K562 (cell line): ENCODE data around the gene SELENOI. TPM values are rescaled to one million over a fixed set of nuclear protein-coding genes. Genes with fewer than 3 reads are reported as not detected.
A peak's percentile ranks its signal among the peaks of the same experiment; 100 is the strongest.

Experiments used
- CAMTA2 ChIP-seq: fragments of 250-450 bp; sonication (Bioruptor Pico); conservative IDR thresholded peaks from 2 replicates; pipeline ENCODE4 v1.5.1; 2022
- CREBBP ChIP-seq: IDR thresholded peaks from one replicate; pipeline ENCODE4 v1.6.1; 2012; ENCODE audit warnings: low read depth, mild to moderate bottlenecking, control low read depth, inconsistent platforms, low read length
- HBP1 ChIP-seq: fragments of 450-650 bp; formaldehyde crosslinking; IDR thresholded peaks from 2 replicates; pipeline ENCODE4 v1.4.0; 2022; ENCODE audit warnings: missing genetic modification characterization
- RBM25 ChIP-seq: fragments of 200-400 bp; formaldehyde crosslinking; IDR thresholded peaks from 2 replicates; pipeline ENCODE4 v1.6.1; 2018; ENCODE audit warnings: low read length, low read depth, moderate library complexity; ENCODE audit not compliant: severe bottlenecking
- SMARCB1 ChIP-seq: IDR thresholded peaks from 2 replicates; pipeline ENCODE4 v1.6.1; 2011; ENCODE audit warnings: improper control_type of control experiment, low read depth; ENCODE audit not compliant: insufficient read length
- SREBF1 ChIP-seq: fragments of 150-350 bp; IDR thresholded peaks from 2 replicates; pipeline ENCODE4 v1.6.1; 2014; ENCODE audit warnings: antibody characterized with exemption, low read depth, low read length, borderline replicate concordance
- YY1 ChIP-seq, 3 experiments: IDR thresholded peaks; 2 replicates each; pipeline ENCODE4 v1.6.1; 2011; ENCODE audit warnings: low read length in 2 of 3, mild to moderate bottlenecking in 2 of 3, moderate library complexity in 2 of 3, borderline replicate concordance in 1 of 3, control low read depth in 1 of 3, low read depth in 1 of 3; ENCODE audit not compliant: insufficient read depth in 3 of 3, insufficient replicate concordance in 2 of 3, control insufficient read depth in 1 of 3, insufficient read length in 1 of 3; ENCODE audit errors: extremely low read depth in 1 of 3
- ZNF407 ChIP-seq: fragments of 450-650 bp; IDR thresholded peaks from 2 replicates; pipeline ENCODE4 v1.6.1; 2016; ENCODE audit warnings: low read depth
- polyA plus RNA-seq, 8 experiments: library from polyadenylated mRNA; depleted of rRNA in 4 of 8; stranded (reverse) in 5 of 8; unstranded in 3 of 8; fragments of >200 nt; fragmentation: Nextera tagmentation in 2 of 8; fragmentation: Illumina TruSeq in 1 of 8; extraction: Ambion mirVana in 2 of 8; extraction: Trizol in 1 of 8; gene quantifications; 2 replicates each; pipeline versions ENCODE4 v1.2.1 to v1.2.3, GENCODE V29; 2011 to 2014; ENCODE audit warnings: inconsistent platforms in 1 of 8, missing spikeins in 1 of 8
- total RNA-seq, 7 experiments: library from RNA; depleted of rRNA in 6 of 7; stranded (reverse); fragments of >200 nt in 6 of 7; fragmentation: Illumina TruSeq in 2 of 7; extraction: Trizol in 2 of 7; gene quantifications; 2 replicates each; pipeline versions ENCODE4 v1.2.1 to v1.2.3, GENCODE V29; 2011 to 2021; ENCODE audit warnings: low replicate concordance in 1 of 7
- TF ChIP-seq, protein P1 (sequence below): fragments of 450-650 bp; IDR thresholded peaks from 2 replicates; pipeline ENCODE4 v1.6.1; 2017; ENCODE audit warnings: antibody characterized with exemption, mild to moderate bottlenecking
- TF ChIP-seq, protein P2 (sequence below): fragments of 450-650 bp; IDR thresholded peaks from 2 replicates; pipeline ENCODE4 v1.7.0; 2016; ENCODE audit warnings: borderline replicate concordance

Gene SELENOI
- total and polyA plus RNA-seq, 9 of the 15 experiments (the other 6 are each of a cell fraction or from before 2014, with no cell fraction given) = 9.6 to 46.9 (median 24.4) TPM

DNA sequence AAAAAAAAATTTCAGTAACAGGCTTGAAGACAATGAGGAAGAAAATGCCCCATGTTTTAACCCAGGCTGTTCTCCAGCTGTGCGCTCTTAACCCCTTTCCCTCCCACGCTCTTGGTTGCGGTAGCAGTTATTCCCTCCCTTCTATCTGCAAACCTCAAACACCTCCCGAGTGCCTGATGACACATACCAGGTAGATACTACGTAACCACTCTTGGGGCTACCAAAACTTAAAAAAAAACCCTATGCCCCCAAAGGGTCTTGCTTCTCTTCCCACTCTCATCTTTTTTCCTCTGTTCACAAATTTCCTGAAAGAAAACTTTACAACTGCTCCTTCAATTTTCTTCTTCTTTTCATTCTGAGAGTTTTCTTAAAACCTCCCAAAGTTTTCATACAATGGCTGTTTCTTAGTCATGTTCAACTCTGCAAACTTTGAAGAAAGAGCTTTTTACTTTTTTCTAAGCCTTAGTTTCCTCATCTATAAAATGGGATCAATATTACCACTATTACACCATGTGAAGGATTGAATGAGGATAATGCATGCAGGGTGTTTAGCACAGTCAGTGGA is 50.9 kb downstream of the SELENOI start (continued):
- TF ChIP-seq, protein P1, sequence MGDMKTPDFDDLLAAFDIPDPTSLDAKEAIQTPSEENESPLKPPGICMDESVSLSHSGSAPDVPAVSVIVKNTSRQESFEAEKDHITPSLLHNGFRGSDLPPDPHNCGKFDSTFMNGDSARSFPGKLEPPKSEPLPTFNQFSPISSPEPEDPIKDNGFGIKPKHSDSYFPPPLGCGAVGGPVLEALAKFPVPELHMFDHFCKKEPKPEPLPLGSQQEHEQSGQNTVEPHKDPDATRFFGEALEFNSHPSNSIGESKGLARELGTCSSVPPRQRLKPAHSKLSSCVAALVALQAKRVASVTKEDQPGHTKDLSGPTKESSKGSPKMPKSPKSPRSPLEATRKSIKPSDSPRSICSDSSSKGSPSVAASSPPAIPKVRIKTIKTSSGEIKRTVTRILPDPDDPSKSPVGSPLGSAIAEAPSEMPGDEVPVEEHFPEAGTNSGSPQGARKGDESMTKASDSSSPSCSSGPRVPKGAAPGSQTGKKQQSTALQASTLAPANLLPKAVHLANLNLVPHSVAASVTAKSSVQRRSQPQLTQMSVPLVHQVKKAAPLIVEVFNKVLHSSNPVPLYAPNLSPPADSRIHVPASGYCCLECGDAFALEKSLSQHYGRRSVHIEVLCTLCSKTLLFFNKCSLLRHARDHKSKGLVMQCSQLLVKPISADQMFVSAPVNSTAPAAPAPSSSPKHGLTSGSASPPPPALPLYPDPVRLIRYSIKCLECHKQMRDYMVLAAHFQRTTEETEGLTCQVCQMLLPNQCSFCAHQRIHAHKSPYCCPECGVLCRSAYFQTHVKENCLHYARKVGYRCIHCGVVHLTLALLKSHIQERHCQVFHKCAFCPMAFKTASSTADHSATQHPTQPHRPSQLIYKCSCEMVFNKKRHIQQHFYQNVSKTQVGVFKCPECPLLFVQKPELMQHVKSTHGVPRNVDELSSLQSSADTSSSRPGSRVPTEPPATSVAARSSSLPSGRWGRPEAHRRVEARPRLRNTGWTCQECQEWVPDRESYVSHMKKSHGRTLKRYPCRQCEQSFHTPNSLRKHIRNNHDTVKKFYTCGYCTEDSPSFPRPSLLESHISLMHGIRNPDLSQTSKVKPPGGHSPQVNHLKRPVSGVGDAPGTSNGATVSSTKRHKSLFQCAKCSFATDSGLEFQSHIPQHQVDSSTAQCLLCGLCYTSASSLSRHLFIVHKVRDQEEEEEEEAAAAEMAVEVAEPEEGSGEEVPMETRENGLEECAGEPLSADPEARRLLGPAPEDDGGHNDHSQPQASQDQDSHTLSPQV = no peak
- no peak for TF ChIP-seq HBP1 (CRISPR knock-in tag)
- TF ChIP-seq CAMTA2 (CRISPR knock-in tag) = no peak
- no peak for TF ChIP-seq SMARCB1
- TF ChIP-seq, protein P2, sequence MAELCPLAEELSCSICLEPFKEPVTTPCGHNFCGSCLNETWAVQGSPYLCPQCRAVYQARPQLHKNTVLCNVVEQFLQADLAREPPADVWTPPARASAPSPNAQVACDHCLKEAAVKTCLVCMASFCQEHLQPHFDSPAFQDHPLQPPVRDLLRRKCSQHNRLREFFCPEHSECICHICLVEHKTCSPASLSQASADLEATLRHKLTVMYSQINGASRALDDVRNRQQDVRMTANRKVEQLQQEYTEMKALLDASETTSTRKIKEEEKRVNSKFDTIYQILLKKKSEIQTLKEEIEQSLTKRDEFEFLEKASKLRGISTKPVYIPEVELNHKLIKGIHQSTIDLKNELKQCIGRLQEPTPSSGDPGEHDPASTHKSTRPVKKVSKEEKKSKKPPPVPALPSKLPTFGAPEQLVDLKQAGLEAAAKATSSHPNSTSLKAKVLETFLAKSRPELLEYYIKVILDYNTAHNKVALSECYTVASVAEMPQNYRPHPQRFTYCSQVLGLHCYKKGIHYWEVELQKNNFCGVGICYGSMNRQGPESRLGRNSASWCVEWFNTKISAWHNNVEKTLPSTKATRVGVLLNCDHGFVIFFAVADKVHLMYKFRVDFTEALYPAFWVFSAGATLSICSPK = no peak
- TF ChIP-seq CREBBP = no peak
- no peak for TF ChIP-seq ZNF407
- peak; percentile 83 for TF ChIP-seq RBM25
- no peak for TF ChIP-seq SREBF1
- TF ChIP-seq YY1 (IDR thresholded peaks at IDR 0.05; ENCODE audit: borderline replicate concordance in 1 of 3, control insufficient read depth in 1 of 3, extremely low read depth in 1 of 3, insufficient read depth in 3 of 3, insufficient read length in 1 of 3, insufficient replicate concordance in 2 of 3, low read depth in 1 of 3, low read length in 2 of 3) = peak in 1 of 3 experiments; percentile 22
